Erythroblast (primary cell): ENCODE data around the gene MRPS18A.

ENCODE experiments used
- DNase-seq, 2 experiments: peaks; one replicate each; lab custom pipeline; 2025; lab: John Stamatoyannopoulos, UW
- GATA1 ChIP-seq: IDR thresholded peaks from 2 replicates; pipeline ENCODE4 v1.6.1; 2011; ENCODE audit warnings: low read depth, mild to moderate bottlenecking, control low read depth, low read length, moderate library complexity
- POLR2A ChIP-seq: IDR thresholded peaks from 2 replicates; pipeline ENCODE4 v1.6.1; 2011; ENCODE audit warnings: mild to moderate bottlenecking, low read length

The MRPS18A gene

DNA sequence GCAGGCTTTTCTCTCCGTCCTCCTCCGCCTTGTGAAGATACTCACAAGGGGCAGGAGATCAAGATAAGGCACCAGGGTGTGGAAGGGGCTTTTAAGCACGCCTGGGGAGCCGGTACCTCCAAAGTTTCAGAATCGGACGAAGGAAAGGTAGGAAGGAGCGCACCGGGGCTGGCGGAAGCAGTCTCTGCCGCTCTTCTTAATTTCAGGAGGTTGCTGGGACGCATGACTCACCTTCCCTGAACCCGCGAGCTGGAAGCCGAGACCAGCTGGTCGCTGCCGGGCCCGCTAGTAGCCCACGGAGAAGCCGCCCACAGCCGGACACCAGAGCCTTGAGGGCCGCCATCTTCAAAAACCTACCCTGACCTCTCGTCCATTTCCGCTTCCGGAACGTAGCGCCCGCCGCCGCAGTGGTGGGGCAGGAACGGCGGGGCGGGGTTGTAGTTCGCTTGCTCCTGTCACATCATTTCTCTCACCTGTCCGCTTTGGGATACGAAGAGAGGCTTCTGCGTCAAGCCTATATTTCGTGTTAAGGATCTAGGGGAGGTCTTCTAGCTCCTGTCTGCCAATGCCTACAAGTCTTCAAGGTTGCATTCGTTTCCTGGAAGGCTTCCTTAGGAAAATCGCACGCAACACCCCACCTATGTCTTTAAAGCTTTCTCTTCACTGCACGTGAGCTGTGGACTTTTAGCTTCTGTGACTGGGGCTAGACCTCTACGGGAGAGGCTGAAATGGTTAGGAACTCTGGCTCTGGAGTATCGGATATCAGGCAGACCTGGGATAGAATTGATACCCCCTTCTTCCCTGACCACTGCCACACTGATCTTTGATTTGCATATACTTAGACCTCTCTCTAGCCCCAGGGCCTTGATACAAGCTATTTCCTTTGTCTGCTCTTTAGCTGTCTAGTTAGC is at the start of gene MRPS18A:
Gene MRPS18A, minus strand, starts transcription at position 355 of the 911 bp plus-strand sequence. Its CDS starts 12 bp downstream, at position 343.
- DNase-seq: peak; percentile 85 to 87
- TF ChIP-seq POLR2A (peak; percentile 77), GATA1 (no peak)

GRCh38 chr6:43736844-43737243 is 49.3 kb upstream of the MRPS18A start:
- no peak for DNase-seq
- TF ChIP-seq GATA1 (no peak), POLR2A (no peak)

- DNase-seq: no peak
- TF ChIP-seq GATA1 (no peak), POLR2A (no peak)
These were observed 48.7 kb upstream of the MRPS18A start for GRCh38 chr6:43736211-43736786.

DNA sequence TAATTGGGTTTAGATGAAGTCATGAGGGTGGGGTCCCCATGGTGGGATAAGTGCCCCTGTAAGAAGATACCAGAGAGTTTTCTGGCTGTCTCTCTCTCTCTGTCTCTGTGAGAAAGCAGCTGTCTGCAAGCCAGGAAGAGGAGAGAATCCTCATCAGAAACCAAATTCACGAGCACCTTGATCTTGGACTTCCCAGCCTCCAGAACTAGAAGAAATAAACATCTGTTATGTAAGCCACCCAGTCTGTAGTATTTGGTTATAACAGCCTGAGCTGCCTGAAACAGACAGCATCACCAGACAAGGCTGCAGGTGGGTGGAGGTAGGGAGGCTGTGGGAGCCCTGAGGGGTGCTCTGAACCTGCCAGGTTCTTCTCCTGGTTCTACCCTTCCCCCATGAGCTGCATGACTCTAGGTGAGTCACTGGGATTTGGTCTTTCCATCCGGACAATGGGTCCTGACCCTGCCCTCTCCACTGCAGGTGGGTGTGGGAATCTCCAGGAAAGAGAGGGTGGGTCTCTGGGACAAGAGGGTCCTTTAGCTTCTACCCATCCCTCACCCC is 48.1 kb upstream of the MRPS18A start:
- TF ChIP-seq GATA1 (no peak), POLR2A (no peak)
- DNase-seq: no peak

- DNase-seq: no peak
- no peak for TF ChIP-seq POLR2A
- TF ChIP-seq GATA1: no peak
These were observed 46.7 kb upstream of the MRPS18A start for GRCh38 chr6:43734294-43734665.

DNA sequence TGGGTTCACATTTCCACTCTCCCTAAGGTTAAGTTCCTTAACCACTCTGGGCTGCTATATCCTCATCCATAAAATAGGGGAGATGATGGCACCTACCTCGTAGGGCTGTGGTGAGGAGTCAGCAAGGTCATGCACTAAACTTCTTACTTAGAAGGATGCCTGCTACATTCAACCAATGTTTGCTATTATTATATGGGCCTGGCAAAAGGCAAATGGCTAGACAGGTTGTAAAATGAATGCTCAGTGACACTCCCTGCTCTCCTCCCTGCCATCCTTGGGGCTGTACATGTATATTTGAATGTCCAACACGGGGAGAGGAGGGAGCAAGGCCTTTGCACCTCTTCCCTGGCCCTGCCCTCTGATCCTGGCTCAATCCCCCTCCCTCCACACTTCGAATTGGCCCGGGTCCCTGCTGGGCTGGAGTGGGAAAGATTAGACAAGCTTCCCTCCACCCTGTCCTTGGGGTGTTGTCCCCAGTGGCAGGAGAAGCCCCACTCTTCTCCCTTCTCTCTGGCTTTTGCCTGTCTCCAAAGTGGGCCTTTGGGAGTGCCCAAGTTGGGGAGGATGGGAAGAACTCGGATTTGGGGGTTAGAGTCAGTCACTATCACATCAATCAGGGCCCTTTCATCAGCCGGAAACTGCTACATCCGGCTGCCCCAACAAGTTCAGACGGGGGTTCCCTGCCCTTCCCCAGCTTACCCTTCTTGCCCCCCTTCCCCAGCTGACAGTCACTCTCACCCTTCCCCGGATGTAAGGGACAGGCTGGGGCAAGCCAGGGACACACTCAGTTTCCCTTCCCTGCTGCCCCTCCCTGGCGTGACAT is 46.1 kb upstream of the MRPS18A start:
- peak; percentile 36 to 38 for DNase-seq
- TF ChIP-seq GATA1 (no peak), POLR2A (no peak)

DNA sequence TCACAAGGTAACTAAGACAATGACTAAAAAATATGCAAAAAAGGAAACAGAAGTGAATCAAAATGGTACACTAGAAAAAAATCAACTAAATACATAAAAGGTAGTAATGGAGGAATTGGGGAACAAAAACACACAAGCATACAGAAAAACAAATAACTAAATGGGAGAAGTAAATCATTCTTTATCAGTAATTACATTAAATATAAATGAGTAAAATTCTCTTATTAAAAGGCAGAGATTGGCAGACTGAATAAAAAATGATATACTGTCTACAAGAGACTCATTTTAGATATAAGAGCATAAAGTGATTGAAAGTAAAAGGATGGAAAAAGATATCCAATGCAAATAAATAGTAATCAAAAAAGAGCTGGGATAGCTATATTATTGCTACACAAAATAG is 43.0 kb upstream of the MRPS18A start:
- TF ChIP-seq GATA1 (no peak), POLR2A (no peak)
- no peak for DNase-seq

DNA sequence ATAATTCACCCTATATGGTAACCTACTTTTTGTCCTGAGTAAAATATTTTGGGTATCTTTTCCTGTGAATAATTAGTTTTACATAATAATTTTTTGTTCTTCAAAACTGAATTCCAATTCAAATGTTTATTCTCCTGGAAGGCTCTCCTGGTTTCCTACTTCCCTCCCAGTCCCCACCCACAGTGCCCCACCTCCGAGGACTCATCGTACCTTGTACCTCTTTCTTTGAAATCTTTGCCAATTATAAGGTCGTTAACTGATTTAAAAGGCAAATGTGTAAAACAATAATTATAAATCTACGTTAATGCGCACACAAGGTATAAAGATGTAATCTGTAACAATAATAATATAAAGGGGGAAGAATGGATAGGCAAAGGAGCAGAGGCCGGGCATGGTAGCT is 41.9 kb upstream of the MRPS18A start:
- no peak for DNase-seq
- TF ChIP-seq POLR2A: no peak
- no peak for TF ChIP-seq GATA1

DNA sequence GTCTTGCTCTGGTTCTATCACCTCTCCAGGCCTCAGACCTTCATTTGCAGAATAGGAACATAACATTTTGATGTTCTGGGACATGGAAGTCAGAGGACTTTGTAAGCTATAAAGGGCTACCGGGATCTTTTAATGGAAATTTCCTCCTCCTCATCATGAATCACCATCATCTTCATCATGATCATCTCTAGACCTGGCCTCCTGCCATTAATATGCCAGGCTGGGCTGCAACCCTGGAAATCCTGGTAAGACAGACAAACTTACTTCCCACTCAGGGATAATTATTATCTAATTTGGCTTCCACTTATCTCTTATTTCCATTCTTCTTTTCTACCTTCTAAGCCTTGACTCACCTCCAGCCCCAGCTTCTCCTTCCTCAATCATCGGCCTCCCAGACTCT is 41.0 kb upstream of the MRPS18A start:
- DNase-seq: no peak
- TF ChIP-seq POLR2A: no peak
- TF ChIP-seq GATA1: no peak

- no peak for DNase-seq
- no peak for TF ChIP-seq GATA1
- no peak for TF ChIP-seq POLR2A
These were observed 40.0 kb upstream of the MRPS18A start for GRCh38 chr6:43727634-43728033.

- TF ChIP-seq GATA1 (no peak), POLR2A (no peak)
- DNase-seq: peak; percentile 53 to 67
These were observed 38.3 kb upstream of the MRPS18A start for GRCh38 chr6:43725643-43726580.

GRCh38 chr6:43724914-43725642 is 37.5 kb upstream of the MRPS18A start:
- TF ChIP-seq POLR2A (peak; percentile 88), GATA1 (no peak)
- DNase-seq: peak; percentile 99
